Motor neuron (in vitro differentiated cells): ENCODE data around the gene DNHD1. TPM values are rescaled to one million over a fixed set of nuclear protein-coding genes. Genes with fewer than 3 reads are reported as not detected.
A peak's percentile ranks its signal among the peaks of the same experiment; 100 is the strongest.
"Not testable (repeated sequence)": the region's sequence is repeated elsewhere in the genome, so short reads cannot be mapped to it uniquely, and the experiment has no call there.

Source experiments
- ATAC-seq, 8 experiments: fragments of 200-7000 bp; cut with Tn5 transposase; replicated peaks in 6 of 8; 2 replicates each; pipeline ENCODE4 v1.8.0; 2021; ENCODE audit warnings: mild to moderate bottlenecking in 8 of 8, moderate library complexity in 8 of 8
- H3K27ac ChIP-seq, 2 donors: fragments of 250-450 bp; sonication (Bioruptor Pico); 2 replicates each; pipeline ENCODE4 v1.9.0; 2021; ENCODE audit warnings: antibody characterized with exemption in 2 of 2, mild to moderate bottlenecking in 2 of 2, moderate library complexity in 1 of 2
- H3K4me1 ChIP-seq, 2 donors: fragments of 250-450 bp; sonication (Bioruptor Pico); replicated peaks in 1 of 2; 2 replicates each; pipeline ENCODE4 v1.6.1; 2021; ENCODE audit warnings: antibody characterized with exemption in 2 of 2, mild to moderate bottlenecking in 2 of 2, moderate library complexity in 1 of 2
- H3K4me3 ChIP-seq, 5 donors: fragments of 250-450 bp; sonication (Bioruptor Pico); 2 replicates each; pipeline ENCODE4 v1.9.0; 2021; ENCODE audit warnings: antibody characterized with exemption in 5 of 5, mild to moderate bottlenecking in 5 of 5, moderate library complexity in 4 of 5
- WGBS, 10 experiments: fragments of 450-650 bp; shearing (Covaris generic); methylation state at CpG; one replicate each; pipeline ENCODE4 v1.0.0; 2022; 5-methylcytosine and 5-hydroxymethylcytosine counted together
- in situ Hi-C, 9 experiments: fragments of 400-800 bp; cut with MboI; loops; one replicate each; pipeline ENCODE4 v1.15.0; 2021; ENCODE audit warnings: low sequenced_read_pairs in 9 of 9, low pct_unique_long_range_greater_than_20kb in 2 of 9; ENCODE audit not compliant: unreplicated experiment in 9 of 9
- total RNA-seq, 8 experiments: library from RNA; unstranded; fragments of 300-600 nt; gene quantifications; 2 replicates each; pipeline versions ENCODE4 v1.2.3 to v1.2.4, GENCODE V29; 2022

DNHD1 gene
- total RNA-seq, 8 experiments from 2014 or later: 4.5 to 23.6 (median 10.0) TPM

GRCh38 chr11:6486256-6486655 is 10.8 kb upstream of the DNHD1 start:
- peaks cover 5 to 7% of the 10 kb centered on the region in 2 donors for H3K4me1 ChIP-seq
- H3K4me3 ChIP-seq: no peak overlapping the region
- no peak overlapping the region for H3K27ac ChIP-seq
- ATAC-seq: no peak
- 22 to 100% (median 96%) methylated on average over 1 to 3 of the region's 3 CpGs for WGBS, 10 experiments
- in situ Hi-C loops: no loop called here

- in situ Hi-C loops: no loop called here
- 60 to 100% (median 100%) methylated on average over 1 of the region's 1 CpG; no CpG with 5 or more reads in 2 of the 10 experiments for WGBS, 10 experiments
- no peak for ATAC-seq
- H3K4me3 ChIP-seq: no peak overlapping the region
- H3K27ac ChIP-seq: no peak overlapping the region
- H3K4me1 ChIP-seq: peaks cover 5 to 7% of the 10 kb centered on the region in 2 donors
These were observed 10.1 kb upstream of the DNHD1 start for GRCh38 chr11:6486938-6487337.

- in situ Hi-C loops: no loop called here
- no peak for ATAC-seq
- no peak overlapping the region for H3K27ac ChIP-seq
- H3K4me3 ChIP-seq: no peak overlapping the region
- no peaks in the 10 kb centered on the region for H3K4me1 ChIP-seq
- WGBS, 10 experiments: 60 to 100% (median 83%) methylated on average over 1 to 4 of the region's 6 CpGs; no CpG with 5 or more reads in 1 of the 10 experiments
These were observed 8.7 kb upstream of the DNHD1 start for GRCh38 chr11:6488342-6488741.

- H3K4me1 ChIP-seq: no peaks in the 10 kb centered on the region
- in situ Hi-C loops: no loop called here
- WGBS, 10 experiments: 40 to 100% (median 100%) methylated on average over 1 to 2 of the region's 3 CpGs; no CpG with 5 or more reads in 3 of the 10 experiments
- no peak overlapping the region for H3K4me3 ChIP-seq
- no peak overlapping the region for H3K27ac ChIP-seq
- ATAC-seq: no peak
These were observed 8.3 kb upstream of the DNHD1 start for GRCh38 chr11:6488821-6489220.

GRCh38 chr11:6489306-6489705 is 7.8 kb upstream of the DNHD1 start:
- Histone ChIP-seq H3K4me3 (no peak overlapping the region), H3K27ac (no peak overlapping the region), H3K4me1 (no peaks in the 10 kb centered on the region)
- WGBS, 10 experiments: 60 to 100% (median 94%) methylated on average over 1 to 4 of the region's 4 CpGs; no CpG with 5 or more reads in 1 of the 10 experiments
- ATAC-seq: no peak
- in situ Hi-C loops: no loop called here

- in situ Hi-C loops: no loop called here
These were observed 1.0 kb downstream of the DNHD1 start for GRCh38 chr11:6498121-6498520.

GRCh38 chr11:6498544-6498943 is 1.5 kb downstream of the DNHD1 start:
- Histone ChIP-seq H3K27ac (no peak overlapping the region), H3K4me3 (no peak overlapping the region), H3K4me1 (no peaks in the 10 kb centered on the region)
- WGBS, 10 experiments: 80 to 100% (median 97%) methylated on average over 1 to 4 of the region's 5 CpGs; no CpG with 5 or more reads in 6 of the 10 experiments
- in situ Hi-C loops: no loop called here
- ATAC-seq: peak in 1 of 8 experiments; percentile 16

More at GRCh38 chr11:6498121-6498520, 1.0 kb downstream of the DNHD1 start:
- Histone ChIP-seq H3K27ac (no peak overlapping the region), H3K4me3 (no peak overlapping the region), H3K4me1 (no peaks in the 10 kb centered on the region)
- peak in 2 of 8 experiments; percentile 4 to 8 for ATAC-seq
- 0 to 90% (median 52%) methylated on average over 1 to 4 of the region's 7 CpGs; no CpG with 5 or more reads in 4 of the 10 experiments for WGBS, 10 experiments

GRCh38 chr11:6502382-6502781 is 5.3 kb downstream of the DNHD1 start:
- Histone ChIP-seq H3K27ac (no peak overlapping the region), H3K4me3 (no peak overlapping the region), H3K4me1 (no peaks in the 10 kb centered on the region)
- 84 to 100% (median 97%) methylated on average over 1 to 3 of the region's 3 CpGs; no CpG with 5 or more reads in 4 of the 10 experiments for WGBS, 10 experiments
- in situ Hi-C loops: no loop called here
- ATAC-seq: no peak

- Histone ChIP-seq H3K4me1 (no peaks in the 10 kb centered on the region), H3K27ac (no peak overlapping the region), H3K4me3 (no peak overlapping the region)
- in situ Hi-C loops: no loop called here
- 51 to 100% (median 76%) methylated on average over 2 to 3 of the region's 3 CpGs; no CpG with 5 or more reads in 4 of the 10 experiments for WGBS, 10 experiments
- peak in 1 of 8 experiments; percentile 67 for ATAC-seq
These were observed 7.1 kb downstream of the DNHD1 start for GRCh38 chr11:6504166-6504565.

DNA sequence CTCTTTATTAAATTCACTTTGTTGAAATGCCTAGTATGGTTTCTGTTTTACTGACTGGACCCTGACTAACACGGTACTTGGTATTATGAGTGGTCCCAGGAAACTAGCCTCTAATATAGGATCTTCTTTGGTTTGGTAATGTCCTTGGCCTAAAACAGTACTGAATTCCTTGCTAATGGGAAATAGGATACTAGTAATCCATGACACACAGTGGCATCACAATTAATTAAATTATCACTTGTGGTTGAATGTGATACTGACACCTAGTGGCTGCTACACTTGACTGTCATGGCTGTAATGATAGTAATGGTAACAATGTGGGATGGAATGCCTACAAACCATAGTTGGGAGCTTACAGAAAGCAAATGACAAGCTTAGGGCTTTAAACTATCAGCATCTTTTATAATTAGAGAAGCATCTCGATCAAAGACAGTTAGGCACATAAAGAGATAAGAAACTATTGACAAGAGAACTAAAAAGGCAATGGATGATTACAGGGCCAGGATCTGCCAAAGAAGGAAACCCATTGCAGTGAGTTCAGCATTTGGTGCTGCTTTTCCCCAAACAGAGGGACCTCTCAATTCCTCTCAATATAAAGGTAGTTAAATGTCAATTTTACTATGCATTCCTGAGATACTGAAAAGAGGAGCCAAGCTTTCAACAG is 8.6 kb downstream of the DNHD1 start:
- WGBS, 10 experiments: 0 to 55% (median 17%) methylated on average over 1 to 2 of the region's 2 CpGs; no CpG with 5 or more reads in 1 of the 10 experiments
- Histone ChIP-seq H3K4me3 (no peak overlapping the region), H3K27ac (no peak overlapping the region), H3K4me1 (no peaks in the 10 kb centered on the region)
- peak in 6 of 8 experiments; percentile 45 to 99 (median 82) for ATAC-seq
- in situ Hi-C loops: no loop called here

GRCh38 chr11:6516865-6517264 is 19.8 kb downstream of the DNHD1 start:
- H3K4me3 ChIP-seq: no peak overlapping the region
- ATAC-seq: no peak
- no peaks in the 10 kb centered on the region for H3K4me1 ChIP-seq
- H3K27ac ChIP-seq: no peak overlapping the region
- in situ Hi-C loops: no loop called here

DNA sequence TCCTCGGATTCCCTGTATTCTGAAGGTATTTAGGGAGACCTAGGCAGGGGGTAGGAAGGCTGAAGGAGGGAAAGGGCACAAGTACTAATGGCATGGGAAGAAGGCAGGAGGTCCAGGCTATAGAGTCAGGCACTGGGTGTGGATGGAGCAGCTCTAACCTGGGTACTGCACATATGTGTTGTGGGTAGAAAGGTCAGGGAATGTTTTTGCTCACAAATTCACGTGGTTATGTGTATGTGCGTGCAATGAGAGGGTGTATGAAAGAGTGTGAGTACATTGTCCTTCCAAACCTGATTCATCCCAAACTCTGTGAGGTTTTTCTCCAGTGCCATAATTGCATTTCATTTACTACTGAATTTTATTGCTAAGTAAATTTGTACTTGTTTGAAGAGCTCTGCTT is 23.2 kb downstream of the DNHD1 start:
- in situ Hi-C loops: no loop called here
- no peak overlapping the region for H3K27ac ChIP-seq
- 67 to 100% (median 93%) methylated on average over 1 to 3 of the region's 3 CpGs; no CpG with 5 or more reads in 4 of the 10 experiments for WGBS, 10 experiments
- no peak overlapping the region for H3K4me3 ChIP-seq
- ATAC-seq: no peak
- H3K4me1 ChIP-seq: no peaks in the 10 kb centered on the region

- H3K4me3 ChIP-seq, H3K27ac ChIP-seq, in situ Hi-C loops, H3K4me1 ChIP-seq, ATAC-seq: not testable (repeated sequence)
- 82 to 100% (median 95%) methylated on average over 1 to 3 of the region's 3 CpGs for WGBS, 10 experiments
These were observed 24.9 kb downstream of the DNHD1 start for GRCh38 chr11:6521946-6522345.

GRCh38 chr11:6523253-6523652 is 26.2 kb downstream of the DNHD1 start:
- in situ Hi-C loops: no loop called here
- H3K27ac ChIP-seq: no peak overlapping the region
- peak in 2 of 8 experiments; percentile 42 to 56 for ATAC-seq
- no peaks in the 10 kb centered on the region for H3K4me1 ChIP-seq
- whole genome bisulfite sequencing, 10 experiments: 0 to 100% (median 15%) methylated on average over 1 of the region's 1 CpG
- no peak overlapping the region for H3K4me3 ChIP-seq
